Tibial nerve (tissue), 4 donors: ENCODE results near the gene HDAC11. TPM values are rescaled to one million over a fixed set of nuclear protein-coding genes. Genes with fewer than 3 reads are reported as not detected.
A peak's percentile ranks its signal among the peaks of the same experiment; 100 is the strongest.

Experiments
- DNase-seq, 2 donors: peaks; one replicate each; pipeline ENCODE4 v3.0.0-alpha.2; 2019; ENCODE audit warnings: low spot score in 2 of 2
- H3K27ac ChIP-seq, 4 donors: fragments of 200-600 bp; sonication (generic) in 3 of 4; one replicate each; pipeline ENCODE4 v1.5.1; 2017 to 2019; ENCODE audit warnings: mild to moderate bottlenecking in 1 of 4
- H3K27me3 ChIP-seq, 2 donors: fragments of 200-600 bp; sonication (generic) in 1 of 2; one replicate each; pipeline versions ENCODE4 v1.5.1 to v1.6.0; 2017 to 2019
- H3K36me3 ChIP-seq, 3 donors: fragments of 200-600 bp; sonication (generic); one replicate each; pipeline ENCODE4 v1.5.1; 2018 to 2019
- H3K4me1 ChIP-seq, 4 donors: fragments of 200-600 bp; sonication (generic) in 3 of 4; one replicate each; pipeline ENCODE4 v1.5.1; 2017 to 2019
- H3K4me3 ChIP-seq, 4 donors: fragments of 200-600 bp; sonication (generic) in 3 of 4; one replicate each; pipeline ENCODE4 v1.5.1; 2017 to 2019; ENCODE audit warnings: mild to moderate bottlenecking in 1 of 4, moderate library complexity in 1 of 4
- H3K9me3 ChIP-seq, 4 donors: fragments of 200-600 bp; sonication (generic) in 3 of 4; one replicate each; pipeline ENCODE4 v1.5.1; 2017 to 2019
- EP300 ChIP-seq, 2 donors: sonication (generic); formaldehyde crosslinking; IDR thresholded peaks; one replicate each; pipeline ENCODE4 v1.6.1; 2017; ENCODE audit warnings: antibody characterized with exemption in 2 of 2, mild to moderate bottlenecking in 1 of 2
- POLR2A ChIP-seq, 2 donors: fragments of 450-650 bp; IDR thresholded peaks; one replicate each; pipeline ENCODE4 v1.6.1; 2017; ENCODE audit warnings: antibody characterized with exemption in 2 of 2, mild to moderate bottlenecking in 2 of 2, moderate library complexity in 2 of 2
- WGBS, 2 donors: methylation state at CpG; one replicate each; pipeline ENCODE4 v1.1.5; 2018; 5-methylcytosine and 5-hydroxymethylcytosine counted together
- total RNA-seq, 4 donors: library from RNA; depleted of rRNA; stranded (reverse); fragments of >200 nt; gene quantifications; one replicate each; pipeline ENCODE4 v1.1.0, GENCODE V29; 2016
- TF ChIP-seq, protein P1 (sequence below), 5 experiments: fragments of 200-600 bp in 3 of 5; fragments of 450-650 bp in 2 of 5; sonication (generic) in 3 of 5; IDR thresholded peaks; one replicate each; pipeline ENCODE4 v1.5.1; 2016 to 2019; ENCODE audit warnings: antibody characterized with exemption in 5 of 5, mild to moderate bottlenecking in 3 of 5, moderate library complexity in 2 of 5

HDAC11 gene
- total RNA-seq, 4 donors from 2014 or later, result 20.9 to 25.1 (median 23.9) TPM

DNA sequence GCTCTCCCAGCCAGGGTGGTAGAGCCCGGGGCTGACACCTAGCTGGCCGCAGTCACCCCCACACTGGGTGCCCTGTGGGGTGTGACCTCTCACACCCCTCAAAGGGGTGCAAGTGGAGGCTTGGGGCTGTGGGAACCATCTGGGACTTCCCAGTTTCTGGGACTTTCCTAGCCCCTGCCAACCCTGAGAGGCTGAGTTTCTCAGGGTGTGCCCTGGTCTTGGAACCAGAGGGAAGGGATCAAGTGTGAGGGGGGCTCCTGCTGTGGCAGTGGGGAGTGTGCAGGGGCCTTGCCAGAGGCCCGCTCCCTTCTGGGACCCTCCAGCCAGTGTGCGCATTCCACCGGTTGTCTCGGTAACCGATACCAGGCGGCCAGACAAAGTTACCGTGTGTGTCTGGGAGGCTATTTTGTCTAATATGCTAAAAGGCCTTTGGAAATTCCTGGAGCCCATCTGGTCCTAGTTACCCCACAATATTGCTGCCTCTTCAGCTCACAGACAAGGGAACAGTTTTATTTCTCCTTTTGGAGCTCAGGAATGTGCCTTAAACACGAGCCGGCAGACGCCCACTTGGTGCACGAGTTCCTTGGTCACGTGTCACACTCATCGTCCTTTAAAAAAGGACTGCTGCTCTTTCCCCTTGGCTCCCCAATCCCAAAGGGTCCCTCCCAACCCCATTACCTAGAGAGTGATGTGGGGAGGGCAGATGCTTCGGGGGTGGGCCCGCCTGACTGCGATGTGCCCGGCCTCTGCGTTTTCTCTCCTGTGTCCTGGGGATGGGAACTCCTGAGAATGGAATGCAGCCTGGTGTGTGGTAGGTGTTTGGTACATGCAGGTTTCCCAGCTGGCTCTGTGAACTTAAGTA is 33.2 kb downstream of the HDAC11 start:
- peaks cover 0 to 63% (median 17%) of the 10 kb centered on the region in 4 donors for H3K4me1 ChIP-seq
- H3K4me3 ChIP-seq, result no peak overlapping the region
- whole genome bisulfite sequencing, 2 donors, result 50 to 52% methylated on average over 19 to 20 of the region's 20 CpGs
- peak overlapping the region; percentile 44 to 80 (median 74) for H3K27ac ChIP-seq
- TF ChIP-seq EP300 (IDR thresholded peaks at IDR 0.05), result peak; percentile 25 to 72
- TF ChIP-seq POLR2A (IDR thresholded peaks at IDR 0.05), result no peak
- TF ChIP-seq, protein P1, sequence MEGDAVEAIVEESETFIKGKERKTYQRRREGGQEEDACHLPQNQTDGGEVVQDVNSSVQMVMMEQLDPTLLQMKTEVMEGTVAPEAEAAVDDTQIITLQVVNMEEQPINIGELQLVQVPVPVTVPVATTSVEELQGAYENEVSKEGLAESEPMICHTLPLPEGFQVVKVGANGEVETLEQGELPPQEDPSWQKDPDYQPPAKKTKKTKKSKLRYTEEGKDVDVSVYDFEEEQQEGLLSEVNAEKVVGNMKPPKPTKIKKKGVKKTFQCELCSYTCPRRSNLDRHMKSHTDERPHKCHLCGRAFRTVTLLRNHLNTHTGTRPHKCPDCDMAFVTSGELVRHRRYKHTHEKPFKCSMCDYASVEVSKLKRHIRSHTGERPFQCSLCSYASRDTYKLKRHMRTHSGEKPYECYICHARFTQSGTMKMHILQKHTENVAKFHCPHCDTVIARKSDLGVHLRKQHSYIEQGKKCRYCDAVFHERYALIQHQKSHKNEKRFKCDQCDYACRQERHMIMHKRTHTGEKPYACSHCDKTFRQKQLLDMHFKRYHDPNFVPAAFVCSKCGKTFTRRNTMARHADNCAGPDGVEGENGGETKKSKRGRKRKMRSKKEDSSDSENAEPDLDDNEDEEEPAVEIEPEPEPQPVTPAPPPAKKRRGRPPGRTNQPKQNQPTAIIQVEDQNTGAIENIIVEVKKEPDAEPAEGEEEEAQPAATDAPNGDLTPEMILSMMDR (IDR thresholded peaks at IDR 0.05), result no peak
- no peaks in the 10 kb centered on the region for H3K27me3 ChIP-seq
- H3K9me3 ChIP-seq, result no peaks in the 10 kb centered on the region
- H3K36me3 ChIP-seq, result no peaks in the 10 kb centered on the region
- peak in 1 of 2 donors; percentile 57 for DNase-seq

DNA sequence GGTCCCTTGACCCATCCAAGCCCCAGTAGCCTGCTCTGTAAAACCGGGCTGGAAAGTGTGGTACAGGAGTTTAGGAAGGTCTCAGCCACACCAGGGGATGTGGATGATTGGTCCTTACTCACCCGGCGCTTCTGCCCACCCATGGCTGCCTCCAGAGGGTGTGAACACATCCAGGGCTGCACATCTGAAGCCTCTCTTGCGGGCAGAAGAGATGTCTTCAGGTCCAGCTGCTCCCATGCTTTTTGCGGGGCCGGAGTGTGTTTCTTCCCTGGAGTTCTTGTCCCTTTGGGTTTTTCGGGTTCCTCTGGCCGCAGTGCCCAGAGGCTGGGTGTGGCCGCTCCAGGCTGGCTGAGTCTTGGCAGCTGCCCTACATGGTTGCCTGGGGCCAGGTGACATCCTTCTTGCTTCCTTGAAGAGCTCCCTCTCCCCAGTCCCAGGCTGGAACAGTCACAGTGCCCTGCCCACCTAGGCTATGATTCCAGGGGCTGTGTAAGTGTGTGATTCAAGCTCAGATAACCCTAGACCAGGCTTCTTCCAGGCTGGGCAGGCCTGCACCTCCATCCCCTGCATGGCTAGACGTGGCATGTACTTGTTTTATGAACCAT is 33.9 kb downstream of the HDAC11 start:
- H3K27ac ChIP-seq, result peak overlapping the region in 3 of 4 donors; percentile 63 to 80 (median 78)
- DNase-seq, result no peak
- peaks cover 0 to 65% (median 21%) of the 10 kb centered on the region in 4 donors for H3K4me1 ChIP-seq
- H3K36me3 ChIP-seq, result no peaks in the 10 kb centered on the region
- H3K27me3 ChIP-seq, result no peaks in the 10 kb centered on the region
- no peaks in the 10 kb centered on the region for H3K9me3 ChIP-seq
- WGBS, 2 donors, result 67 to 80% methylated on average over 9 to 10 of the region's 10 CpGs
- no peak overlapping the region for H3K4me3 ChIP-seq
- TF ChIP-seq EP300 (IDR thresholded peaks at IDR 0.05) (no peak), POLR2A (IDR thresholded peaks at IDR 0.05) (no peak)
- TF ChIP-seq, protein P1 (IDR thresholded peaks at IDR 0.05), result no peak

DNA sequence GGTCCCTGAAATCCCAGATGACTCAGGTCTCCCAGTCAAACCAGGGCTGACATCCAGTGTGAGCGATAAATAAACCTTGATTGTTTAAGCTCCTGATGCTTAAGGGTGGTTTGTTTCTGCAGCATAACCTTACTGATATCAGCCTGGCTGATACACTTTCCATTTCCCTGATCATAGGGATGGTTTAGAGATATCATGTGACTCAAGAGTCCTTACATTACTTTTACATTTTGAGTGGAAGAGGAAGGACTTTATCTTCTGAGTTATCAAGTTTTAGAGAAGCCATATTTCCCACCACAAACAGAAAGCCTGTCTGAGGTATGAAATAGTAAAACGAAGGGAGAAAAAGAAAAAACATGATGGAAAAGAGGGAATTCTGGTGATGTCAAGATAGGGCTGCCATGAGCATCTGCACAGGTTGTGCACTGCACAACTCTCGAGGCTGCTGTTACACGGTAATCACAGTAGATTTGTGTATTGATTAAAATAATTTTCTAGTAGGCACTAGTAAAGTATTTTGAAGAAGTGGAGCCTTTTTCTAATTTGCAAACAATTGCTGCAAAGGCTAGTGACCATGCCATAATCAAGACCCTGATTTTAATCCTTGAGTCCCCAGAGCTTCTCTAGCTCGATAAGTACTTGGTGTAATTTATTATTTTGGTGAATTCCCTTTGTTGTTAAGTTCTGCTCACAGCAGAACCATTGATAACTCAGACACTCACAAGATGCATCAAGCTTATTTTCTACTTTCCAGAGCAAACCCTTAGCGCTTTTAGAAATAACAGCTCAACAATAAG is 34.7 kb downstream of the HDAC11 start:
- 84 to 87% methylated on average over 6 of the region's 6 CpGs for WGBS, 2 donors
- no peak for DNase-seq
- no peaks in the 10 kb centered on the region for H3K27me3 ChIP-seq
- H3K27ac ChIP-seq, result peak overlapping the region in 2 of 4 donors; percentile 78 to 86
- H3K4me1 ChIP-seq, result peaks cover 0 to 66% (median 22%) of the 10 kb centered on the region in 4 donors
- no peaks in the 10 kb centered on the region for H3K36me3 ChIP-seq
- H3K9me3 ChIP-seq, result no peaks in the 10 kb centered on the region
- TF ChIP-seq EP300 (IDR thresholded peaks at IDR 0.05) (no peak), POLR2A (IDR thresholded peaks at IDR 0.05) (no peak)
- TF ChIP-seq, protein P1 (IDR thresholded peaks at IDR 0.05), result no peak
- H3K4me3 ChIP-seq, result no peak overlapping the region

DNA sequence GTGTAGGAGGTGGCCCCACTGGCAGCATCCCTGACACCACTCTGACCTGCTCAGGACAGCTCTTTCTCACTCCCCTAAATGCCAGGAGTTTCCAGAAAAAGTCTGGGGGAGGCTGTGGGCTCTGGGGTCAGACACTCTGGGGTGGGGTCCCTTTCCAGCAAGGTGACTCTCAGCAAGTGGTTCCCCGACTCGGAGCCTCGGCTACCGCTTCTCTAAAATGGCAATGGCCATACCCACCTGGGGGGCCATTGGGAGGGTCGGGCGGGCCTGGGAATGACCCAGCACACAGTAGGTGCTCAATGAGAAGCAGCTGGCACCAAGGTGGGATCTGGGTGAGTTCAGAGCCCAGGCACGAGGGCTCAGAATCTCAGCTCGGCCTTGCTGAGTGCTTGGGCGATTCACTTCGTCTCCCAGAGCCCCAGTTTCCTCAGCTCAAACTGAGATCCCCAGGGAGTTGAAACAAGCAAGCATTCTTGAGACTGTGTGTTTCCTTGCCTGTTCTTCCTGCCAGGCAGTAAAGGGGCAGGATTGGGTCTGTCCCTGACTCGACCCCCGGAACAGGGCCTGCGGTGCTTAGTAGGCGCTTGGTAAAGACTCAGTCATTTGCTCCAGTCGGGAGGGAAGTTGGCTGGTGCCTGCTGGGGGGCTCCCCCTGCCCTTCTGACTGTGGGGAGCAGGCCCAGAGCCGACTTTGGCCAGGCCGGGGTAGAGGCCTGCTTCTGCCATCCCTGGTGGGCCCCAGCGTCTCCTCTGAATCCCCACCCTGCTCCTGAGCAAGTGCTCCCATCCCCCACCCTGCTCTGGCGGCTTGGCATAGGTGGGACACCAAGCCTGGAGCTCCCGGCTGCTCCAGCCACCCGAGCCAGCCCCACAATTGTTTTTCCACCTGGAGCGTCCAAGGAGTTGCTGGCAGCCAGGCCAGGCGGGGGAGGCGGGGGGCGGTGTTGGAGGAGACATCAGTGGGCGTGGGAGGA is 36.0 kb downstream of the HDAC11 start:
- DNase-seq, result peak in 1 of 2 donors; percentile 51
- WGBS, 2 donors, result 56 to 63% methylated on average over 15 to 24 of the region's 26 CpGs
- H3K27ac ChIP-seq, result peak overlapping the region in 3 of 4 donors; percentile 35 to 86 (median 78)

More for the DNA sequence above, 36.0 kb downstream of the HDAC11 start:
- TF ChIP-seq POLR2A (IDR thresholded peaks at IDR 0.05), result no peak
- TF ChIP-seq, protein P1 (IDR thresholded peaks at IDR 0.05), result no peak
- TF ChIP-seq EP300 (IDR thresholded peaks at IDR 0.05), result peak in 1 of 2 donors; percentile 5
- Histone ChIP-seq H3K27me3 (no peaks in the 10 kb centered on the region), H3K4me1 (peaks cover 0 to 71% (median 22%) of the 10 kb centered on the region in 4 donors), H3K36me3 (no peaks in the 10 kb centered on the region), H3K9me3 (no peaks in the 10 kb centered on the region), H3K4me3 (no peak overlapping the region)
